ENCODE data around the gene ITPR1. TPM values are rescaled to one million over a fixed set of nuclear protein-coding genes. Genes with fewer than 3 reads are reported as not detected.

ITPR1 gene
- total RNA-seq, 1 experiment from 2014 or later: 8.7 TPM

DNA sequence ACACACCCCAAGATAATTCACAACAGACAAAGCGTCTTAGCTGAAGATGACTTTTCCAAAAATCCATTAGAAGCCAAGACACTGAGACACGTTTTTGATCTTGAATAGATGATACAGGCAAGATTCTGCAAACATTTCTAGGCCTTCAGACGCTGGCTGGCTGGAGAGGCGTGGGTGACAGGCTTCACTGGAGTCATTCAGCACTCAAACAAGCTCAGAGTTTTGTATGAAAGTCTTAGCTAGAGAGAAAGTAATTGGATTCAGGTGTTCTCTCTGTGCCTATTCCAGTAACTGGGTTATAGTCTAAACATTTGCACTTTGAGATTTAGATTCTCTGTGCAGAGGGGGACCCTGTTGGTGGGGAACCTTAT is 338.4 kb downstream of the ITPR1 start:
- ATAC-seq (no peak), DNase-seq (ENCODE audit: low read depth, low spot score) (no peak)
- POLR2A ChIA-PET: no interaction called here
- no peak overlapping the region for H3K27ac ChIP-seq (ENCODE audit: low read length)
- CTCF ChIA-PET: no interaction called here
- in situ Hi-C loops (cut with HindIII; ENCODE audit: low pct_unique_long_range_greater_than_20kb, low sequenced_read_pairs) (no loop called here), intact Hi-C loops (cut with micrococcal nuclease; ENCODE audit: unreplicated experiment) (no loop called here)
- no peaks in the 10 kb centered on the region for H3K9me3 ChIP-seq (ENCODE audit: control insufficient read depth, insufficient read depth, low read depth, low read length)
- H3K4me1 ChIP-seq (ENCODE audit: control insufficient read depth, insufficient read depth, low read length): 0 out of 2 replicates have a peak, but pooled peaks cover 3% of the 10 kb centered on the region
- no peak overlapping the region for H3K4me3 ChIP-seq (ENCODE audit: low read depth in 2 of 2, low read length in 2 of 2)
- no peaks in the 10 kb centered on the region; the same call in 1 of the 2 replicates for H3K36me3 ChIP-seq (ENCODE audit: control insufficient read depth, insufficient read depth, low read length)
- BruUV-seq (replicated peaks): no TSS peak
- TF ChIP-seq TCF7L2 (IDR thresholded peaks at IDR 0.05; ENCODE audit: low read depth, low read length): no peak
- TF ChIP-seq SIN3A (IDR thresholded peaks at IDR 0.05; ENCODE audit: borderline replicate concordance, insufficient read depth, low read depth, low read length): no peak
- TF ChIP-seq, protein P1, sequence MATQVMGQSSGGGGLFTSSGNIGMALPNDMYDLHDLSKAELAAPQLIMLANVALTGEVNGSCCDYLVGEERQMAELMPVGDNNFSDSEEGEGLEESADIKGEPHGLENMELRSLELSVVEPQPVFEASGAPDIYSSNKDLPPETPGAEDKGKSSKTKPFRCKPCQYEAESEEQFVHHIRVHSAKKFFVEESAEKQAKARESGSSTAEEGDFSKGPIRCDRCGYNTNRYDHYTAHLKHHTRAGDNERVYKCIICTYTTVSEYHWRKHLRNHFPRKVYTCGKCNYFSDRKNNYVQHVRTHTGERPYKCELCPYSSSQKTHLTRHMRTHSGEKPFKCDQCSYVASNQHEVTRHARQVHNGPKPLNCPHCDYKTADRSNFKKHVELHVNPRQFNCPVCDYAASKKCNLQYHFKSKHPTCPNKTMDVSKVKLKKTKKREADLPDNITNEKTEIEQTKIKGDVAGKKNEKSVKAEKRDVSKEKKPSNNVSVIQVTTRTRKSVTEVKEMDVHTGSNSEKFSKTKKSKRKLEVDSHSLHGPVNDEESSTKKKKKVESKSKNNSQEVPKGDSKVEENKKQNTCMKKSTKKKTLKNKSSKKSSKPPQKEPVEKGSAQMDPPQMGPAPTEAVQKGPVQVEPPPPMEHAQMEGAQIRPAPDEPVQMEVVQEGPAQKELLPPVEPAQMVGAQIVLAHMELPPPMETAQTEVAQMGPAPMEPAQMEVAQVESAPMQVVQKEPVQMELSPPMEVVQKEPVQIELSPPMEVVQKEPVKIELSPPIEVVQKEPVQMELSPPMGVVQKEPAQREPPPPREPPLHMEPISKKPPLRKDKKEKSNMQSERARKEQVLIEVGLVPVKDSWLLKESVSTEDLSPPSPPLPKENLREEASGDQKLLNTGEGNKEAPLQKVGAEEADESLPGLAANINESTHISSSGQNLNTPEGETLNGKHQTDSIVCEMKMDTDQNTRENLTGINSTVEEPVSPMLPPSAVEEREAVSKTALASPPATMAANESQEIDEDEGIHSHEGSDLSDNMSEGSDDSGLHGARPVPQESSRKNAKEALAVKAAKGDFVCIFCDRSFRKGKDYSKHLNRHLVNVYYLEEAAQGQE (IDR thresholded peaks at IDR 0.05; ENCODE audit: insufficient read depth in 1 of 2, low read depth in 2 of 2, low read length in 1 of 2): no peak
- H3K27me3 ChIP-seq (ENCODE audit: control insufficient read depth, insufficient read depth, low read length): no peaks in the 10 kb centered on the region

DNA sequence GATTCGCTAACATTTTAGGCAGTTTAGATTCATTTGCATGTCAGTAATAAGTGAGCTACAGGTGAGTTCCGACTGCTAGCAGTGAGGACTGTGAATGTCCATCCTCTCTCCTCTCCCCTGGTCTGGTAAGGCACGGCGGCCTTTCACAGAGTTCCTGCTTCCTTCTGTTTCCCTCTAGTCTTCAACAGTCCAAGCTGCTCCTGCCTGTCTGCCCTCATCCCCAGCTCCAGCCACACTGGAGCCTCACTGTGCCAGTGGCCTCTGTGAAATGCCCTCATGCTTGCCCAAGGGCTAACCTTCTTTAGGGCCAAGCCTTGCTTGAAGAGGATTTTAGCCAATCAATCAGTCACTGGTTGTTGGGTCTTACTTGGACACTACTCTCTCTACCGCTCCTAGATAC is 340.3 kb downstream of the ITPR1 start:
- POLR2A ChIA-PET: no interaction called here
- ATAC-seq: no peak
- Histone ChIP-seq H3K4me3 (ENCODE audit: low read depth in 2 of 2, low read length in 2 of 2) (no peak overlapping the region), H3K27me3 (ENCODE audit: control insufficient read depth, insufficient read depth, low read length) (no peaks in the 10 kb centered on the region), H3K9me3 (ENCODE audit: control insufficient read depth, insufficient read depth, low read depth, low read length) (no peaks in the 10 kb centered on the region), H3K27ac (ENCODE audit: low read length) (no peak overlapping the region), H3K4me1 (ENCODE audit: control insufficient read depth, insufficient read depth, low read length) (0 out of 2 replicates have a peak, but pooled peaks cover 3% of the 10 kb centered on the region), H3K36me3 (ENCODE audit: control insufficient read depth, insufficient read depth, low read length) (no peaks in the 10 kb centered on the region; the same call in 1 of the 2 replicates)
- intact Hi-C loops (cut with micrococcal nuclease; ENCODE audit: unreplicated experiment): no loop called here
- no peak for DNase-seq (ENCODE audit: low read depth, low spot score)
- CTCF ChIA-PET: no interaction called here
- no TSS peak for BruUV-seq (replicated peaks)
- TF ChIP-seq TCF7L2 (IDR thresholded peaks at IDR 0.05; ENCODE audit: low read depth, low read length) (no peak), SIN3A (IDR thresholded peaks at IDR 0.05; ENCODE audit: borderline replicate concordance, insufficient read depth, low read depth, low read length) (no peak), POLR2AphosphoS5 (IDR thresholded peaks at IDR 0.05; ENCODE audit: low read depth, low read length) (no peak)
- TF ChIP-seq, protein P1 (IDR thresholded peaks at IDR 0.05; ENCODE audit: insufficient read depth in 1 of 2, low read depth in 2 of 2, low read length in 1 of 2): no peak
- TF ChIP-seq, protein P2, sequence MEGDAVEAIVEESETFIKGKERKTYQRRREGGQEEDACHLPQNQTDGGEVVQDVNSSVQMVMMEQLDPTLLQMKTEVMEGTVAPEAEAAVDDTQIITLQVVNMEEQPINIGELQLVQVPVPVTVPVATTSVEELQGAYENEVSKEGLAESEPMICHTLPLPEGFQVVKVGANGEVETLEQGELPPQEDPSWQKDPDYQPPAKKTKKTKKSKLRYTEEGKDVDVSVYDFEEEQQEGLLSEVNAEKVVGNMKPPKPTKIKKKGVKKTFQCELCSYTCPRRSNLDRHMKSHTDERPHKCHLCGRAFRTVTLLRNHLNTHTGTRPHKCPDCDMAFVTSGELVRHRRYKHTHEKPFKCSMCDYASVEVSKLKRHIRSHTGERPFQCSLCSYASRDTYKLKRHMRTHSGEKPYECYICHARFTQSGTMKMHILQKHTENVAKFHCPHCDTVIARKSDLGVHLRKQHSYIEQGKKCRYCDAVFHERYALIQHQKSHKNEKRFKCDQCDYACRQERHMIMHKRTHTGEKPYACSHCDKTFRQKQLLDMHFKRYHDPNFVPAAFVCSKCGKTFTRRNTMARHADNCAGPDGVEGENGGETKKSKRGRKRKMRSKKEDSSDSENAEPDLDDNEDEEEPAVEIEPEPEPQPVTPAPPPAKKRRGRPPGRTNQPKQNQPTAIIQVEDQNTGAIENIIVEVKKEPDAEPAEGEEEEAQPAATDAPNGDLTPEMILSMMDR (IDR thresholded peaks at IDR 0.05): no peak
- in situ Hi-C loops (cut with HindIII; ENCODE audit: low pct_unique_long_range_greater_than_20kb, low sequenced_read_pairs): no loop called here

All from Panc1 (cell line).